Measurements from ENCODE around the gene BST1.
"Not testable (repeated sequence)": the region's sequence is repeated elsewhere in the genome, so short reads cannot be mapped to it uniquely, and the experiment has no call there.

BST1 gene

DNA sequence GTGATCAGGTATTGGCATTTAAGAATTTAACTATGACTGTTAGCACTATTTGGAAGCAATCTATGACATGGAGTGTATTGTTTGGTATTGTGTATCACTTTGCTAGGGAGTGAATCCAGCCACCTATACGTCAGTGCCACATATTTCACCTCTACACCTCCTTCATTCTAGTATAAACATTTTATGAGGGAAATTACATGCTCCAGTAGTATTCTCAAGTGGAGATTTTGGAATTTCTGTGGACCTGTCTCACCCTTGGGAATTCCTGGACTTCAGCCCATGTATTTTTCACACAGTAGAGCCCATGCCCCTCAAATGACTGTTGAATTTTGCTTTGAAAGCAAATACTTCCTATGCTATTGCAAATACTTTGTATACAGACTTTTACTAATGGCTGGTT lies 11.3 kb downstream of the BST1 start:
- DNase-seq = no peak

DNA sequence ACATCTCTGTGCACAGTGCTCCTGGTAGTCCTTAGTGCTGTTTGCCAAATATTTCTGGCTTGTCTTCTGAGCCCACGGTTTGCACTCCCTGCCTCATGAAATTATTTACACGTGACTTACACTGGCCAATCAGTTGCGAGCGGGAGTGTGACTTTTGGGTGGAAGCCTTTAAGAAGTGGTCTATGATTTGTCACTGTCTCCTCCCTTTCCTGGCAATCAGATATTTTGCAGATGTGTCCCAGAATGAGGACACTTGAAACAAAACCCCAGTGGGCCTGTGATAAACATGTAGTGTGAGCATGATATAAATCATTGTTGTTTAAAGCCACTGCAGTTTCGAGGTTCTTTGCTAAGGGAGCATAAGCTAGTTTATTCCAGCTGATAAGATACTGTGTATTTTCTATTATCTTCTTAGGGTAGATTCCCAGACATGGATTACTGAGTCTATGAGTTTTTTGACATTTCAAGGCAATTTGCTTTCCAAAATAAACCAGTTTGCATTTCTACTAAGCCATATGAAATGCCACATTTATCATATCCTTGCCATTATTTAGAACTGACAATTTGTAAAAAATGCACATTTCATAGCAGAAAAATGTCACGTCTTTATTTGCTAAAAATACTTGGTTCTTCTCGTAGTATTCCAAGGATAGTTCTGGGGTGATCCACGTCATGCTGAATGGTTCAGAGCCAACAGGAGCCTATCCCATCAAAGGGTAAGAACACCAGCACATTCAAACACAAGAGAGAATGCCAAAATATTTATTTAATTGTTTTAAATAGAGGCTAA lies 12.0 kb downstream of the BST1 start:
- DNase-seq = no peak

DNA sequence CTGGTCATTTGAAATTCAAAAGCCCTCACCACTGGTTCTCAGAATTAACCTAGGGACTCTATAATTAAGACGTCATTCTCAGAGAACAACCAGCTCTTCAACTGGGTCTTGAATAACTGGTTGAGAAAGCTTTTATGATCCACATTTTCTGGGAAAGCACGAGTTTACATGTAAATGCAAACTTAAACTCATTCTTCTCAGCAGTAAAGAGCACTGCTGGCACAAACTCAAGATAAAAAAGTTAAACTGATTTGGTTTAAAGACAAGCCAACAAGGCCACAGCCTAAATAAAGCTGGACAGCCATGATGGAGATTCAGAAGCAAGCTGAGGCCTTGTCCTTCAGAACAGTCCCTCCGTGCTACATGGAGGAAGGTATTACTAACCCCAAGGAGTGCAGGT lies 13.2 kb downstream of the BST1 start:
- no peak for DNase-seq

DNA sequence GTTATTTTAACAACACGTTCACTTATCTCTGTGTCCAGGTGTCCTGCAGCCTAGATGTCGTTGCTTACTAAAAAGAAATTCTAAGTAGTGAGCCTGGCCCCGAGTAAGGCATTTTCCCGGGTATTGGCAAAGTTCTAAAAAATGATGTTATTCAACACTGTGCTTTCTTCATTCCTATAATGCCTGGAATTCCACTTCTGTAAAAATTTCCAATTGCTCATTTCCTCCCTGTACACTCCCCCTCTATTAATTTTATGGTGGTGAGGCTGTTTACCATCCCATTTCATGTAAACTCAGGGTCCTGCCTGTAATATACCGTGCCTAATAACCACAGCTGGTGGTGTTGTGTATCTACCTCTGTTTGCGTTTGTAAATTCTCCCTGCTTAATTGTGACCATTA lies 14.2 kb downstream of the BST1 start:
- no peak for DNase-seq

DNA sequence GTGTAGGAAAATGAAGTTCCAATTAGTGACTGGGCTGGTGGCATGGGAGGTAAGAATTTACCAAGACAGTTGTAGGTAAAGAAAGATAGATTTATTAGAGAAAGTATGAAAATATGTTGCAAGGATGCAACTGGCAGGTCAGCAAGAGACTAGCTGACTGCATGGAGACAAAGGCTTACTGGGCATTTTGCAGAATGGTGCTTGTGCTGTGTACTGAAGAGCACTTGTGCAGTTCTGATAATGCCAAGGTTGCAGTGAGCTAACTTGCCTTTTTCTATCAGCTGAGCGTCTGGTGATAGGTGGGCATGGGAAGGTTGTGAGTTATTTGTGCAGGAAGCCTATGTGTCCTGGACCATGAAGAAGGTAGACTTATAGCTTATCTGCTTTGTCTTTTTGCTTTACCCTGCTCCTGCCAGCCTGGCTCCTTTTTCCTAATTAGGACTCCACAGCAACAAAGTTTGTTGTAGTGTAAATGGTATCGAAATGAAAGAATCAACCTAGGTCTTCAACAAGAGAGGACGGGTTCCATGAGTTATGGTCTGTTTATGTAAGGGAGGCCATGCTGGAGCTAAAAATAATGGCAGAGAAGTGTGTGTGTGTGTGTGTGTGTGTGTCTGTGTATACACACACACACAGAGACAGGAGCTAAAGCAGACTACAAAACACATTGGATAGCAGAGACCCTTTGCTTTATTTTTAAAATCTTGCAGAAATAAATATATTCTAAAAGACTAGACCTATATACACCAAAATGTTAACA lies 15.0 kb downstream of the BST1 start:
- DNase-seq = no peak

DNA sequence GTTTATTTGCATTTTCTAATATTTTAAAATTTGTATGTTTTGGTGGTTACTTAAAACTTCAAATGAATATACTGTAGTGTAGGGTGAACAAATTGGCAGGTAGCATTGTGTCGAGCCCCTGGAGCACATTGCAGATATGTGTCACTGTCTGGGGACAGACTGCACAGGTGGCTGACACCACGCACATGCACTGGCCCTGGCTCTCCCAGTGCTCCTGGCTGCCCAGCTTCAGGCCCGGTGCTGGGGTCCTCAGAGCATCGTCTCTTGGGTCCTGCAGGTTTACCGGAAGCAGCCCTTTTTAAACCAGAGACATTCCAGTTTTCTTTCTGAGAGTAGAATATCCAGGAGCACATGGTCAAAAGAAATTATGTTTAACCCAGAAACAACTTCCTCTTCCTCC lies 15.6 kb downstream of the BST1 start:
- DNase-seq = no peak

DNA sequence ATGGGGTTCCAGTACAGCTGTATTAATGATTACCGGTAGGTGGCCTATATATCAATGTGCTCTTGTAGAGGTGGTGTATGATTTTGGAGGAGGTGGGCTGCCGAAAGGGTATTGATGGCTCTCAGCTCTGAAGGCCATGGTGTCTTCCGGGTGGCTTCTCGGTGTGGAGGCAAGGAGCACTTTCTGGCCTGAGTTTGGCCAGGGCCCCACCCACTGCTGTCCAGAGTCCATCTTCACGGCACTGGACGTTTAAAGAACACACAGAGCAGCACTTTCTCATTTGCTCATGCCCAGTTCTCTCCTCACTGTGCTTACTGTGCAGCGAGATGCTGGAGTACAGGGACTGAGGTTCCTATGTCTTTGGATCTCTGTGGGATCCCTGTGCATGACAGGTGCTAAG lies 16.1 kb downstream of the BST1 start:
- no peak for DNase-seq

DNA sequence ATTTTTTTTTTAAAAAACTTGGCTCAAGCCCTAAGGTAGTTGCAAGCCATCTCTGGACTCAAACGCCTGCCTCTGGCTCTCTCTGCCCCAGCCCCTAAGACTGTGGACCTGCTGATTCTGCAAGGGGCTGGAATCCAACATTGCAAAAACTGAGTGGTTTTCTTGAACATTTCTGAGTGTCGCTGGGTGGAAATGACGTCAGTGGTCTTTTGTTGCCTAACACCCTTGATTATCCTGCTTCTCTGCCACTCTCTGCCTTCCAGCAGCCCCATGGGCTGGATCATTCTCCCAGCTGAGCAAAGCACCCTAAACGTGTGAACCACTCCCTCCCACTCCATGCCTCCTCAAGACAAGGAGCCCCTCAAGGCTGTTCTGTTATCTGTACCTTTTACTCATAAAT lies 16.6 kb downstream of the BST1 start:
- no peak for DNase-seq

DNA sequence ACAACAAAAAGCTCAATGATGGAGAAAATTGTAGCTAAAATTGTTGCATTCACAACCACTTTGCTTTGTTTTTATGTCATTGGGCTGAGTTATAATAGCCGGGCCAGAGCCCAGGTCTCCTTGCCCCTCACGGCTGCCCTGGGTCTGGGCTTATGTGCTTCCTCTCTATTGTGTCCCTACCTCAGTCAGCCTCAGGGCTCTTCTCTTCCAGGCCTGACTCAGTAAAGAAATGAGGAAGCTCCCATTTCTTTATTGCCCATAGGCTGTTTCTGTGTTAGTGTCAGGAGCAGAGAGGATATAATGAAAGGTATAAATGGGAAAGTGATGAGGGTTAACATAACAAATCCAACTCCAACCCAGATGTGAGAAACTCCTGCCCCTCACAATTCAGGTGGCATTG lies 18.0 kb downstream of the BST1 start:
- no peak for DNase-seq

DNA sequence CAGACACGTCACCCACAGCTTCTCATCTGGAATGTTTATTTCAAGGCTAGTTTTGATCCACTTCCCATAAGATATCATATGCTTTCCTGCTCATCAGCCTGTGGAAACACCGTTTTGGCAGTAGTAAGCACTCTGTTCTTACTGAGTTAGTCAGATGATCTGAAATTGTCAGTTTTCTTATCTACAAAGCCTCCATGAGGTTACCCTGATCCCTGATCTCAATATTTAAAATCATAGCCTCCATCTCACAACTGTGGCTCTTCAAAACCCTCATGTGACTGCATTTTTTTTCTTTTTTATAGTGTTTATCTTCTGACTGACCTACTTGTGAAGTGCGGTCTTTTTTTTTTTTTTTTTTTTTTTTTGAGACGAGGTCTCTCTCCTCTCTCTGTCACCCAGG lies 22.7 kb downstream of the BST1 start:
- DNase-seq = no peak

DNA sequence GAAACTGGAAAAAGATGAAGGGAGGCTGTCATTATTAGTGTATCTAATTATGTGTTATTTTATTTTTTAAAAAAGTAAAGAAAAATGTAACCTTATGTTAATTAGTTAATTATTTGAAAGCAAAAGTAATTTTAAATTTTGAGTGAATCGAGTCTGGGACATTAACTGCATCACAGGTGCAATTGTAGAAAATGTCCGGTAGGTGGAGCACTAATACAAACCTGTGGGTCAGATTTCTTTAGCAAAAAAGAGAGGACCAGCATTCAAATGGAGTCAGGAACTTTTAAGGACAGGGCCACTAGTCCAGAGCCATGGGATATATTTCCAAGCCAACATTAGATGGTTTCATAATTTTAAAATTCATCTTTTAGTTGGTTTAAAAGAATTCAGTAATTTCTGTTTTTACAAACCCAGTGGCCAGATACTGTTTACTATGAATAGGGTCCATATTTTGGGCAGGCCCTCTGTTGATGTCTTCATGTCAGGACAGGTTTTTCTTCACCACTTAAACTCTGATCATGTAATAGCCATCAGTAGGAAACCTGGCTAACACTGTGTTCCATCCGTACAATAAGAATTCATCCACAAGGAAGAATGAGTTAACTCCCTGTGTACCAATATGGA lies 27.2 kb downstream of the BST1 start:
- DNase-seq = no peak

DNA sequence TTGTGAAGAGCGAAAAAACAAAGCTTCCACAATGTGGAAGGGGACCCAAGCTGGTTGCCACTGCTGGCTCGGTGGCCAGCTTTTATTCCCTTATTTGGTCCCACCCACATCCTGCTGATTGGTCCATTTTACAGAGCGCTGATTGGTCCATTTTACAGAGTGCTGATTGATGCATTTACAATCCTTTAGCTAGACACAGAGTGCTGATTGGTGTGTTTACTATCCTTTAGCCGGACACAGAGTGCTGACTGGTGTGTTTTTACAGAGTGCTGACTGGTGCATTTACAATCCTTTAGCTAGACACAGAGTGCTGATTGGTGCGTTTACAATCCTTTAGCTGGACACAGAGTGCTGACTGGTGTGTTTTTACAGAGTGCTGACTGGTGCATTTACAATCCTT lies 30.2 kb downstream of the BST1 start:
- DNase-seq = not testable (repeated sequence)

DNA sequence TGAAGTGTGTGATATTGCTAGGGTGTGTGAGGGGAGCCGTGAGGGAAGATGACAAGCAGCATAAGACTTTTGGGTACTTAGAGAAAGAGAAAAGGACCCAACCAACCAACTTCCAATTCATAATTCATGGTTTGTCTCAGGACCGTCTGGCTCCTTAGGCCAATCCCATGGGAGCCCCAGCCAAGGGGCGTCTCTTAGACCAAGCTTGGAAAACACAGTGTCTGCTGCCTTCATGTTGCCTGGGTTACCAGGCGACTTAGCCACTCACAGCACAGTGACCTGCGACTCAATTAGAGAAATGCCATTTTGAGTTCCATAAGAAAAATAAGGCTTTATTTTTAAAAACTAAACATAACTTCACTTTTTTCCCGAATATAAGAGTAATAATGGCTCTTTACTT lies 32.7 kb downstream of the BST1 start:
- DNase-seq = no peak

DNA sequence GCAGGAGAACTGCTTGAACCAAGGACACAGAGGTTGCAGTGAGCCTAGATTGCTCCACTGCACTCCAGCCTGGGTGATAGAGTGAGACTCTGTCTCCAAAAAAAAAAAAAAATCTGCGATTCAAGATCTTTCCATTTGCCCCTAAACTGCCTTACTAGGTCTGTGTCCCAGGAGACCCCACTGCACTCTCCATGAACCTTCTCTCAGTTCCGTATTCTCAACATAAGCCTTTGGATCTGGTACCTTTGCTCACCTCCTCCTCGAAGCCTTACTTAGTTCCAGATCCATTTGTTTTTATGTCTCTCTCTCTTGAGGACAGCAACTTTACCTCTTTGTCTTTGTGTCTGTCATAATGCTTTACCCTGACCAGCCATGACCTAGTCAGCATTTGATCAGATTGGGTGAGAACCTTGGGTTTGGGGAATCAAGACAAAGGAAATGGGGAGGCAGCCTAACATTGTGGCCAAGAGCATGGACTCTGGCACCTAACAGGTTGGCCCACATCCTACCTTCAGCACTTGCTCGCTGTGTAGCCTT lies 33.7 kb downstream of the BST1 start:
- DNase-seq = no peak

DNA sequence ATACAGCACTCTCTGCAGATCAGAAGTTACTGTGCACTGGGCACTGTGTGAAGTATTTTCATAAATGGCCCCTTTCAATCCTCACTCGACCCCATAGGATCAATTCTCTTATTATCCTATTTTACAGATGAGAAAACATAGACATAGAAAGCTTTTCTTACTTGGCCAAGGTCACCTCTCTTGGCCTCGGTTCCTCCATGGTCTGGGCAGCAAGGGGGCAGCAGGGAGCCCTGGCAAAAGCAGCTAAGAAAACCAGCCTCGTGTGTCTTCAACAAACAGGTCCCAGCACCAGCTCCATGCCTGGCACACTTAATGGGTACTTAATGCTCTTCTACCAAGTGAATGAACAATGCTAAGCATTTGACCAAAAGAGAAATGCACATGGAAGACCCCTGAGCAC lies 34.4 kb downstream of the BST1 start:
- DNase-seq = no peak

DNA sequence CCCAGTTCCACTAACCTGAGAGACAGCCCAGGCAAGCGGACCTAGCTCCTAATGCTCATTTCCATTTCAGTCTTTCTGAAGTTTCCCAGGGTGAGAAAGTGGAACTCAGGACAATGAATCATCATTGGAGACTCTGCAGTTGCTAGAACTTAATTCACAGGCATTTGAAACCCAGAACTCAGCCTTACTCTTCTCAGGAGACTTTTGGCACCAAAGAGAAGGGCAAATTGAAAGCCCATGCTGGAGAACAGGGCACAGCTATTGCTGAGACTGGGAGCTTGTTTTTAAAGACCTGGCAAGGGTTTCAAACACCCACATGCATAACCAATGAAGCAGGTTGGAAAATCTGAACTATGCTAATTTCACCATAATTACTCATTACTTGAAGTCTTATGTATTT lies 36.0 kb downstream of the BST1 start:
- DNase-seq = no peak

DNA sequence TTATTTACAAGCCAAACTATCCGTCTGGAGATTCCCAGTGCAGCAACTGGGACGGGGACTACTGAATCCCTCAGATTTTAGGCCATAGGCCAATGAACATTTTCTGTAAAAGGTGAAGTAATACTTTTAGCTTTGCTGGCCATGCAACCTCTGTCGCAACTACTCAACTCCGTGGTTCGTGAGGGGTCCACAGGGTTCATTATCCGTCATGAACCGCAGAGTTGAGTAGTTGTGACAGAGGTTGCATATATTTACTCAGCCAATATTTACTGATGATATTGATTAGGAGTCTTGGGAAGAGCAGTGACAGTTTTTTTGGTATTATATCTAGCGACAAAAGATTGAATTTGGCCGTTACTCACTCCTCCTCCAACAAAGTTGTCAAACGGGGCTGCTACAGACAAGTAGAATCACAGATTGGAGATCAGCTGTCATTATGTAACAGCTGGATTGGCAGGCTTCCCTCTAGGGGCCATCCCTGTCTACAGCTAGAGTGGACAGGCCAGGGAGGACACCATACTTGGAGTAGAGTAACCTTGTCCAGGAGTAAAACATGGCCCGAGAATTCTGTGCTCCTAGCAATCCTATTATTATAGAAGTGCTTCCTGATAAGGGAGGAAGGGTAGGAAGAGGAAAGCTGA lies 38.0 kb downstream of the BST1 start:
- no peak for DNase-seq

DNA sequence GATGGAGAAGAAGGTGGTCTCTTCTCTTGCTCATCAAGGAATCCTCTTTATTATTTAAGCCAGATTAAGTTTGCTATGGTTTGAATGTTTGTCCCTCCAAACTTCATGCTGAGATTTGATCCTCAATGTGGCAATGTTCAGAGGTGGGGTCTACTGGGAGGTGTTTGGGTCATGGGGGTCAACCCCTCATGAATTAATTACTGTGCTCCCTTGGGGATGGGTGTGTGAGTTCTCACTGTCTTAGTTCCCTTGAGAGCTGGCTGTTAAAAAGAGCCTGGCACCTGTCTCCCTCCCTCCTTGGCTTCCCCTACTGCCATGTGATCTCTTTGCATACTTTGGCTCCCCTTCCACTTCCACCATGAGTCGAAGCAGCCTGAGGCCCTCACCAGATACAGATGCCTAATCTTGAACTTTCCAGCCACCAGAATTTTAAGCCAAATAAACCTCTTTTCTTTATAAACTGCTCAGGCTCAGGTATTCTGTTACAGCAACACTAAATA lies 39.3 kb downstream of the BST1 start:
- DNase-seq = no peak

DNA sequence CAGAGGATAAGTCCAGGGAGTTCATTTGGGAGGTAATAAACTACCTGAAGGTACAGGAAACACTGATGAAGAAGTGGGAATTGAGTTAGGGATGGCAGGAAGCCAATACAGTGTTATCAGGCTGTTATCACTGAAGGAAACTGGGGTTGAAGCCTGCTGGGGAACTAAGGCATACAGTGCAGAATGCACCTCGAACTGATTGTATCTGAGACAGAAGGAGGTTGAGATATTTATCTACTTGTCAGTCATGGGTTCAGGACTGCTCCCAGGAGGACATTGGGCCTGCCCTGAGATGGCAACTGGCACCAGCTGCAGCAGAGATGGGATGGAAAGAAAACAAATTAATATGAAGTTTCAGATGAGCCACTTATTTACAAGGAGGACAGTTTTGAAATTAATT lies 39.8 kb downstream of the BST1 start:
- DNase-seq = no peak

DNA sequence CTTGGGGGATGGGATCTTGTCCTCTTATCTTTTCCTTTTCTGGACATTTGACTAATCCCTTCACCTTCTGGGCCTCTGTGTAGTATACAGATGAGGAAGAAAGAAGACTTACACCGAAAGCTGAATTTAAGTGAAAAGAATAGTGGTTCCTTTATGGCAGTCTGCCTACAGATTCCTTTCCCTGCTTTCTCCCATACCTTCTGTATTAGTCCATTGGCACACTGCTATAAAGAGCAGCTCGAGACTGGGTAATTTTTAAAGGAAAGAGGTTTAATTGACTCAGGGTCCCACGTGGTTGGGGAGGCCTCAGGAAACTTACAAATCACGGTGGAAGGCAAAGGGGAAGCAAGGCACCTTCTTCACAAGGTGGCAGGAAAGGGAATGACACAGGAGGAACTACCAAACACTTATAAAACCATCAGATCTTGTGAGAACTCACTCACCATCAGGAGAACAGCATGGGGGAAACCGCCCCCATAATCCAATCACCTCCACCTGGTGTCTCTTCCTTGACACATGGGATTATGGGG lies 41.2 kb downstream of the BST1 start:
- DNase-seq = no peak

DNA sequence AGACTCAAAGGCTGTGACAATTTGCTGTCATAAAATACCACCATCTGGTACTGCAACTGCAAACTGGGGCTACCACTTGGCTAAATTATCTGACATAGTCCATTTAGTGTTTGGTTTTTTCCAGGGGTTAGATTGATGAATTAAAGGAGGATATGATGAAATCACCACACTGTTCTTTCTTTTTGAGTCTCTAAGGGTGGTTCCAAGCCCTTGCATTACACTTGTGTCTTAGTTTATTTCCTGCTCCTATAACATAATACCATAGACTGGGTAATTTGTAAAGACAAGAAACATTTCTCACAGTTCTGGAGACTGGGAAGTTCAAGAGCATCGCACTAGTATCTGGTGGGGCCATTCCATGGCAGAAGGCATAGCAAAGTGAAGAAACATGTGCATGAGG lies 43.2 kb downstream of the BST1 start:
- no peak for DNase-seq

DNA sequence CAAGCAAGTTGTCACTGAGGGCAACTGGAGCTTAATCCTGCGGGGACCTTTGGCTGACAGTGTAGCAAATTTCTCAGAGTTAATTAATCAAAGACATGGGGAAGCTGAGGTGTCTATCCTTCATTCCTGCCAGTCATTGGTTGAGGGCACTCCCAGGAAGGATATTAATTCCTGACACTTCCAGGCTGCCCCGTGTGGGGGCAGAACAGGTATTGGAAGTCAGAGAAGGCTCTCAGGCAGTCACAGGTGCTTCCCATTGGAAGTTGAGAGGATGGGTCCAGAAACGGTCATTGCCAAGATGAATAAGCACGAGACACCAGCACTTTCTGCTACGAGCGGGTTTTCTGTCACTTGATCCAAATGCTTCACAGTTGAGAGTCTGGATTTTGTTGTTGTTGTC lies 46.1 kb downstream of the BST1 start:
- DNase-seq = no peak

DNA sequence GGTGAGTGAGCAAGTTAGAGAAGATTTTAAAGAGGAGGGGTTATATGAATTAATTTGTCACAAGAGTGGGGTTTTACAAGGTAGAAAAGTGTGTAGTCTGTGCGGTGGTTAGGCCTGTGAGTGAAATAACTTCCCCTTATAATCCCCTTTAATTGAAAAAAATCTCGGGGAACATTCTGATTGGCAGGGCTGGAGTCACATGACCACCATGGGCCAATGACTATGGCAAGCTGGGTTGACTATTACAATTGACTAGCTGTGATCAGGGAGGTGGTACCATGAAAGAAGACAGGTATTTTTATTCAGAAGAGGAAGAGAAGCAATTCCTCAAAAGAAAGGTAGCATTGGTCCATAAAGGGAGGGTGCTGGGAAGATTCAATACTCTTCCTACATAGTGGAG lies 48.3 kb downstream of the BST1 start:
- DNase-seq = no peak

Measured in activated effector memory CD4-positive, alpha-beta T cell treated with Interleukin-2 at 50 U/mL for 16 hours (primary cell).